ENCODE data around the gene MSGN1.

Gene MSGN1

DNA sequence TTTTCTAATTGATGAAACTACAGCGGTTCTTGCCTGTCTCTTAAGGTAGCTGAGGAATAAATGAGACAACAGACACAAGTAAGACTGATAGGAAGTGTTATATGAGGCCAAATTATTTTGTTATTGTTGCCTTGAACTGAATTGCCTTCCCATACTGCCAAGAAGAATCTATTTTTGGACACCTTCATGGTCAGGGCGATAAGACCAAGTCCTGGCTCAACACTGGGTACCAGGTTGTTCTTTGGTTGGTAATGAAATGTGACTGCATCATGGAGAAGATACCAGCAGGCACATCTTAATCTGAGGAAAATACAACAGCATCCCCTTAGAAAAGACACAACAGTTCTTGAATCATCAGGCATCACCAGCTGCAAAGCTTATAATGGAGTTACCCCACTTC, 23.7 kb downstream of the MSGN1 start:
- intact Hi-C loops (cut with DNase I), result no loop called here
- DNase-seq, result no peak

DNA sequence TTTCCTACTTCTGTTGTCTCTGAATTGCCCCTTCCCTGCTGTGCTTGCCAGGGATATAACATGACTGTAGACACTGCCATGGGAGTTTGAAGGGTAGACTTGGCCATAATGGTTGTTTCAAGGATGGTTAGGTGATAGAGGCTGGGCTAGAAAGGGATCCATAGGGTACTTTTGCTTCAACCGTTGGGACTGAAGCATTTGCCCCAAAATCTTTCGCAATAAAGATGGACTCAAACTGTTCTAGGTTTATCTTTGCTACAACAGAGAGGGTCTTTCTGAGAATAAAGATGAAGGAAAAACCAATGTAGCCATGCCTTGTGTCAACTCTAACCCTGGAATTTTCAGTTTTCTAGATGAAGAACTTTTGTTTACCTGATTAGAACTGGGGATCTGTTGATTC, 27.2 kb downstream of the MSGN1 start:
- no peak for DNase-seq
- intact Hi-C loops (cut with DNase I), result no loop called here

DNA sequence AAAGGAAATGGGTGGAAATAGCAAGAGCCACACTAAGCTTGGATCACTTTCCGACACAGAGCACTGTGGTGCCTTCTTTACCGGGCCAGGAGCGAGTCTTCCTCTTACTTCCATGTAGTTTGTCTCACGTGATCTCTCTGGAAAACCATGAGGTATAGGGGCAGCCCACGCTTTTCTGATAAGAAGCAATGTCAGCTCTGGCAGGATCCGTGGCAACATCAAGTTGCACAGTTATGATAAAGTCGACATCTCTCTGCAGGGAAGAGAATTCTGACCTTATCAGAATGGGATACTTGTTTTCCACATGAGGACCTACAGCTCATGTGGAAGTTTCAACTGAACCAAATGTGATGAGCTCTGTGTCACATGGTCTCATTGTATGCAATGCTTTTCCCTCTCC, 29.5 kb downstream of the MSGN1 start:
- intact Hi-C loops (cut with DNase I), result no loop called here
- DNase-seq, result no peak

DNA sequence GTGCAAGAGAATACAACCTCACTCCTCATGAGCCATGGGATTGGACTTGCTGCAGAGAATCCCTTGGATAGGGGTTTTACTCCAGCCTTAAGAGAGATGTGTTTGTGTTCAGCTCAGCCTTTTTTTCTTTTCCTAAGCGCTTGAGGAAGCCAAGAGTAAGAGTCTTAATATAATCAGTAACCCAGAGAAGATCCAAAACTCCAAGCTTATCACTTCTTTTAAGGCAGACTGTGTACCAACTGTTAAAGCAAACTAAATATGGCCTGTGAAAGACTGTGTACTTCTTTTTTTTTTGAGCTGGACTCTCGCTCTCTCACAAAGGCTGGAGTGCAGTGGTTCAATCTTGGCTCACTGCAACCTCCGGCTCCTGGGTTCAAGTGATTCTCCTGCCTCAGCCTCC, 30.4 kb downstream of the MSGN1 start:
- no peak for DNase-seq
- intact Hi-C loops (cut with DNase I), result no loop called here

DNA sequence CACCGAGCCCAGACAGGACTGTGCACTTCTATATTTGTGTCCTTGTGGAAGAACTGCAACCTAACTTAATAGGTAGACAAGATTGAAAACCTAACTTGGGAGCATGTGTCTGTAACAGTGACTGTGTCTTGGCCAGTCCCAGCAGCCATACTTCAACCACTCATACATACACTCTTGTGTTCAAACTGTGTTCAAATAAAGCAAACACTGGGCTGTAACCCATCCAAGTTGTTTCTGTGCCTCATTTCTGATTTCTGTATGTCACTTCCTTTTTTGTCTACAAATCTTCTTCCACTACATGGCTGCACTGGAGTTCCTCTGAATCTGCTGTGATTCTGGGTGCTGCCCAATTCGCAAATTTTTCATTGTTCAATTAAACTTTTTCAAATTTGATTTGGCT, 31.0 kb downstream of the MSGN1 start:
- DNase-seq, result no peak
- intact Hi-C loops (cut with DNase I), result no loop called here

DNA sequence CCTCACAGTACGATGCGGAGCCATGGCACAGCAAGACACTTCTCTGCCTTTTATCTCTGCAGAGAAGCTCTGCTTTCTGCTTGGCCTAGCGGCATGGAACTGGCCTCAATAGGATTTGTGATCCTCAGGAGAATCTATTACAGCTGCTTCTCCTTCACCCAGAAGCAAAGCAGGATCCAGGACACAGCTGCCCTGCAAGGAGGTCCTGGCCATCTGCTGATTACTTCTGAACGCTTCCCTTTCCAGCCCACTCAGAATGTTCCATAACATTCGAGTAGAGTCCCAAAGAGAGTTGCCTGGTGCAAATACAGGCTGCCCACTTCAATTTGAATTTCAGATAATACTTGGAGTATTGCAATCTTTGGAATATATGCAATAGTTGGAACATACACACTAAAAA, 33.0 kb downstream of the MSGN1 start:
- DNase-seq, result no peak
- intact Hi-C loops (cut with DNase I), result no loop called here

DNA sequence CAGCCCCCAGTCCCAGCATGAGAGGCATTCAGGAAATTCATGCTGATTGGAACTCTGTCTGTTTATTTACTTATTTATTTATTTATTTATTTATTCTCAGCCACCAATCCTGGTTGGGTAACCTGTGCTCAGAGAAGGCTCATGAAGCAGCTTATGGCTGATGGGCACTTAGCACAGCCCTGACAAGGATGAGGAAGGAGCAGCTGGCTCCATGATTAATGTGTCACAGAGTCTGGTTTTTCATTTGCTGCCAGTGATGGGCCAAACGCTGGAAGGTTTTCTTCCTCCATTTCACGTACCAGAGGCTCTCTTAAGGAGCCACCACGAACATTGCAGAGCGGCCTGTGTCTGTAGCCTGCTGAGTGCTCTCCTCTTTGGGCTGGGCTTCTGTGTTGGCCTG, 33.9 kb downstream of the MSGN1 start:
- DNase-seq, result no peak
- intact Hi-C loops (cut with DNase I), result loop anchor here (5.0 kb wide), 2 partner anchors 302 to 527 kb away; no protein-coding TSS in a partner anchor

DNA sequence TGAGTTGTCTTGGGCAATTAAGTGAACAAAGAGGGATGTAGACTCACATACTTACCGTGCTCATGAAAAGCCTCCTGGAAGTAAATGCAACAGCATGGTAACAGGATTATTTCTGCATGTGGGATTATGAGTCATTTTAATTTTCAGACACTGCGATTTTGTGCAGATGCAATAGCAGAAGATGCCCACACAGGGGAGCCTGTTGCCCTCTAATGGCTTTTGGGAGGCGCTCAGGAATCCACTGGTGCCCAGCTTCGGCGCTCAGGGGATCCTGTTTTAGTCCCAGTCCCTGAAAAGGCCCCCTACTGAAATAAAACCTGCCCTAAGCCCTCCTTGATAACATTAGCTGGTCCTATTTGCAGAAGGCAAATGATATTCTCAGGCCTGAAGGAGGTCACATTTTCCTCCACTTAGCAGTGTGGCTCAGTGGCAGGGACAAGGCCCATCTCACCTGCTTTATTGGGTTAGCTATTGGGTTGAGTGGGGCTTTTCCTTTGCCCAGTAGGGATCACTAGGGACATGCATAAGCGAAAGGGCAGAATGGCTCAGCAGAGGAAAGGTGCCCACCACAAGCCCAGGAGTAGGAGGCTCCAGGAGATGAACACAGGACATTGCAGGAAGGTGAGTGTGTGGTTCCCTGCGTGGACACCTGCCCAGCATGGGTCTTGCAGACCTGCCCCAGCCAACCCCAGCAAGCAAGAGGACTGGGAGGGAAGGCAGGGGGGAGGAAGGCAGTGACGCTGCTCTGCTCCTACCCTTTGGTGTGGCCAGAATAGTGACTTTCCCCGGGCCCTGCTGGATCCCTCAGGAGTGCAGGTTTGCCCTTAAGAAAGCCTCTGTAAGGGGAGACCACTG, 35.7 kb downstream of the MSGN1 start:
- DNase-seq, result peak; percentile 27 to 87 (median 68)
- intact Hi-C loops (cut with DNase I), result loop anchor here (5.0 kb wide), 2 partner anchors 300 to 525 kb away; no protein-coding TSS in a partner anchor

DNA sequence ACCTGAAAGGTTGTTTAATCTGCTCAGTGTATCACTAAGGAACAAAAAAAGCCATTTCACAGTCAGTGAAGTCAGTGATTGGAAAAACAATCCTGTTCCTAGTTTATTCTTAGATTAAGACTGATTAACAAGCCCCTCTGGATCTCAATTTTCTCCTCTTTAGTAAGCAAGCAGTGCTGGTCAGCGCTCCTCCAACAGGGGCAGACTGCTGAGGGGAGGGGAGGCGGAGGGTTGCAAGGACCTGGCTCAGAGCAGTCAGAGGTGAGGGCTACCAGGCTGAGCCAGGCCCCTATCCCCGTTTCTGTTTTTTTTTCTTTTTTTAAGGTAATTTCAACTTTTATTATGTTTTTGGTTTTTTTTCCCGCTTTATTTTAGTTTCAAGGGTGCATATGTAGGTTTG, 37.5 kb downstream of the MSGN1 start:
- intact Hi-C loops (cut with DNase I), result loop anchor here (5.0 kb wide), 2 partner anchors 299 to 524 kb away; no protein-coding TSS in a partner anchor
- no peak for DNase-seq

DNA sequence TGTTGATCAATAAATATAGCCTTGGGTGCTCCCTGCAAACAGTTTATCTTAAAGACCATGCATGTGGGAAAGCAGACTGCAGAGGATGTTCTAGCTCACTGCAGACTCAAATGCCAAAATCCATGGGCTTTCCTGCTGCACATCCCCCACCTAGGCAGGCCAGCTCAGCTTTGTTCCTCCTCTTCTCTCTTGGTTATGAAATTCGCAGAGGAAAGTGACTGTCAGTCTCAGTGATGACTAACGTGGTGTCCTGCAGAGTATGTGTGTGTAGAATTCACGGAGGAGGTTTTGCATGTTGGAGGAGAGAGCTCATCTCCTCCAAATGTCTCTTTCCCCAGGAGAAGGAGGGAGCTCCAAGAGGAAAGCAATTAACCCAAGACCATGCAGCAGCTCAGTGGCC, 40.8 kb downstream of the MSGN1 start:
- DNase-seq, result peak in 28 of 42 donors; percentile 12 to 82 (median 46)
- intact Hi-C loops (cut with DNase I), result no loop called here

DNA sequence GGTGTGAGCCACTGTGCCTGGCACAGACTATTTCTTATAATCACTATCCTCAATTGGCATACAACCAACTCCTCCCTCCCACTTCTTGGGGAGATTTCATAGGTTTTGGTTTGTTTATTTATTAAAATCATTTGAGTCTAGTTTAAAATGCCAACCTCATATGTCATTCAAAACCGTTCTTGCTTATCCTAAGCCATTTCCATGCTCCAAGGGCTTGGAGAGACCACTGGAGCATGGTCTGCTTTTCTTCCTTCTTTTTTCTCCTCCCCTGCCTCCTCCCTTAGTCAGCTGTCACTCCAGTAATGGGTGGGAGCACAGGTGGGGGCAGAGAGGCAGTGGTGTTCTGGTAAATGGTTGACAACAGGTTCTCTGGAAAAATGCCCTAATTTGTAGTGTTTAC, 41.8 kb downstream of the MSGN1 start:
- DNase-seq, result no peak
- intact Hi-C loops (cut with DNase I), result no loop called here

DNA sequence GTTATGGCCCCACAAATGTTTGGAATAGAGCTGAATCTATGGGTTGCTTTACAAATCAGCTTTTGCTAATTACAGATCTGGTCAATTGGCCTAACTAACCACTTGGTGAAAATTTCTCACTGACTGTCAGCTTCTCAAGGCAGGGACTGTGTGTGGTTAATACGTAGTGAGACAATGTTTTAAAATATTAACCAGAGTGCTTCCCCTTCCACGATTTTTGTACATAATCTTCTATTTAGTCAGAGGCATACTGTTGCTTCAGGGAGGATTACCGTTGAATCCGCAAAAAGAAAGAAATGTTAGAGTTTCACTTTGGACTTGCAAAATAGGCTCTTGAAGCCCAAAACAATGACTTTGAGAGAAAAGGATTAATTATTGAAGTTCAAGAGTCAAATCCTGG, 47.3 kb downstream of the MSGN1 start:
- intact Hi-C loops (cut with DNase I), result no loop called here
- no peak for DNase-seq

DNA sequence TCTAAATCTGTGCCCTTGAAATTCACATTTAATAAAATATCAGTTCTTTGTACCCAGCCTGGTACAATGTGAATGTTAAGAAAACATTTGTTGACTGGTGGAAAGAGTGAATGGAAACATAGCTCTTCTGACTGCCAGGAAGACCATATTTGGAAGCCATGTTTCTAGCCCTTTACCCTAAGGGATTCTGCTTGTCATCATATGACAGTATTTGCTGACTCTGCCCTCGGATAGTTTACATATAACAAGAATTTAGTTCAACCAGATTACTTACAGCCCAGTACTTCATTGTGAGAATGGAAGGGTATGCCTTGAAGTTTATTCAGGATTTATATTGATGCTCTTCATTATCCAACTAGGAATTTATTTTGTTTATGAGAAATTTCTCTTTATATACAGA, 48.4 kb downstream of the MSGN1 start:
- intact Hi-C loops (cut with DNase I), result no loop called here
- no peak for DNase-seq

DNA sequence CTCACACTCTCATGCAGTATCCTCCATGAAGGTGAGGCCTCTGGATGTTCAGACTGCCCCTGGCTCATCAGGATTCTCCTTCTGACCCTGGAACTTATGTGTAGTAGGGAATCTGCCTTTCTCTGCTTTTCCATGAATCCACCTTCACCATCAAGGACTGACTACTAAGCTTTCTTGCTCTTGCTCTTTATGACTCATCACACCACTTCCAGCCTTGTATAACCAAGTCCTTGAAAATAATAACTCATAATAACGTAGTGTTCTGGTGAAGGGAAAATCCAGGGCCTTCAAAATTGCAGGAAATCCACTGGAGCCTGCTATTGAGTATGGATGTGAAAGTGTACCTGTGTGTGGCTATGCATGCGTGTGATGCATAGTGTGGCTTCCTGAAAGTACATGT, 50.9 kb downstream of the MSGN1 start:
- intact Hi-C loops (cut with DNase I), result no loop called here
- no peak for DNase-seq

All from head of caudate nucleus (tissue), 42 donors.